Transverse colon (tissue), 4 donors: ENCODE measurements around the gene HOXC12. TPM values are rescaled to one million over a fixed set of nuclear protein-coding genes. Genes with fewer than 3 reads are reported as not detected.

Source experiments
- DNase-seq: peaks from one replicate; pipeline ENCODE4 v3.0.0-alpha.2; 2019
- H3K27ac ChIP-seq, 4 donors: fragments of 200-600 bp; sonication (generic); 2 replicates each; pipeline ENCODE4 v1.5.1; 2016 to 2018; ENCODE audit warnings: inconsistent platforms in 4 of 4
- H3K27me3 ChIP-seq: fragments of 200-600 bp; sonication (generic); 2 replicates; pipeline ENCODE4 v1.5.1; 2017; ENCODE audit warnings: inconsistent platforms
- H3K36me3 ChIP-seq, 4 donors: fragments of 200-600 bp; sonication (generic); 2 replicates each; pipeline ENCODE4 v1.5.1; 2017 to 2019; ENCODE audit warnings: inconsistent platforms in 4 of 4
- H3K4me1 ChIP-seq, 4 donors: fragments of 200-600 bp; sonication (generic); 2 replicates each; pipeline ENCODE4 v1.5.1; 2017 to 2020; ENCODE audit warnings: inconsistent platforms in 4 of 4
- H3K4me3 ChIP-seq, 4 donors: fragments of 200-600 bp; sonication (generic); 1 replicate in 1 of 4; 2 replicates in 3 of 4; pipeline versions ENCODE4 v1.5.1 to v1.6.1; 2017 to 2019; ENCODE audit warnings: inconsistent platforms in 4 of 4
- H3K9me3 ChIP-seq, 2 donors: fragments of 200-600 bp; sonication (generic); 2 replicates each; pipeline ENCODE4 v1.5.1; 2017 to 2019; ENCODE audit warnings: inconsistent platforms in 2 of 2
- CTCF ChIP-seq, 5 experiments: fragments of 200-600 bp in 3 of 5; fragments of 450-650 bp in 2 of 5; sonication (generic) in 3 of 5; IDR thresholded peaks; 1 replicate in 2 of 5; 2 replicates in 3 of 5; pipeline ENCODE4 v1.5.1; 2016 to 2017; ENCODE audit warnings: antibody characterized with exemption in 5 of 5, inconsistent platforms in 3 of 5, mild to moderate bottlenecking in 2 of 5, moderate library complexity in 1 of 5
- EP300 ChIP-seq: sonication (generic); formaldehyde crosslinking; IDR thresholded peaks from one replicate; pipeline ENCODE4 v1.6.1; 2017; ENCODE audit warnings: antibody characterized with exemption, low read depth
- POLR2A ChIP-seq: fragments of 450-650 bp; IDR thresholded peaks from one replicate; pipeline ENCODE4 v1.6.1; 2016; ENCODE audit warnings: antibody characterized with exemption, mild to moderate bottlenecking, moderate library complexity
- POLR2AphosphoS5 ChIP-seq, 3 donors: sonication (generic); formaldehyde crosslinking; IDR thresholded peaks; one replicate each; pipeline ENCODE4 v1.6.1; 2016; ENCODE audit warnings: antibody characterized with exemption in 3 of 3
- WGBS, 2 donors: methylation state at CpG; one replicate each; pipeline ENCODE4 v1.1.5; 2018; ENCODE audit warnings: low coverage in 1 of 2; 5-methylcytosine and 5-hydroxymethylcytosine counted together
- in situ Hi-C, 4 donors: fragments of 200-750 bp; cut with MboI; loops; one replicate each; pipeline versions ENCODE4 v1.15.0 to v1.15.1; 2017; ENCODE audit warnings: low sequenced_read_pairs in 3 of 4, low pct_ligation_motif_present in 1 of 4, low pct_unique_long_range_greater_than_20kb in 1 of 4
- intact Hi-C: fragments of 100-400 bp; cut with DNase I; formaldehyde crosslinking; loops from one replicate; pipeline ENCODE4 v1.15.1; 2023; ENCODE audit warnings: low total_unique reads
- total RNA-seq, 4 donors: library from RNA; depleted of rRNA; stranded (reverse); fragments of >200 nt; gene quantifications; one replicate each; pipeline ENCODE4 v1.1.0, GENCODE V29; 2016

Gene HOXC12
- total RNA-seq, 4 donors from 2014 or later: not detected

GRCh38 chr12:53998110-53998899, 43.6 kb downstream of the HOXC12 start:
- intact Hi-C loops: no loop called here
- no peak overlapping the region for H3K27ac ChIP-seq

GRCh38 chr12:53998900-53999236, 44.2 kb downstream of the HOXC12 start:
- DNase-seq: no peak
- TF ChIP-seq EP300 (no peak), CTCF (IDR thresholded peaks at IDR 0.05) (no peak), POLR2AphosphoS5 (IDR thresholded peaks at IDR 0.05) (no peak), POLR2A (no peak)
- in situ Hi-C loops (loop anchor here in 1 of 4 donors (25.0 kb wide), 1 partner anchor 212 kb away; no protein-coding TSS in a partner anchor), intact Hi-C loops (no loop called here)
- no peak overlapping the region for H3K27ac ChIP-seq
- H3K36me3 ChIP-seq: no peaks in the 10 kb centered on the region
- H3K4me3 ChIP-seq: no peak overlapping the region
- peaks cover 100% of the 10 kb centered on the region for H3K27me3 ChIP-seq
- H3K9me3 ChIP-seq: no peaks in the 10 kb centered on the region
- peaks cover 18 to 38% (median 35%) of the 10 kb centered on the region in 4 donors for H3K4me1 ChIP-seq
- 12 to 16% methylated on average over 11 to 13 of the region's 13 CpGs for WGBS, 2 donors

More at GRCh38 chr12:53998110-53998899, 43.6 kb downstream of the HOXC12 start:
- Histone ChIP-seq H3K36me3 (no peaks in the 10 kb centered on the region), H3K9me3 (no peaks in the 10 kb centered on the region), H3K4me3 (no peak overlapping the region), H3K4me1 (peaks cover 18 to 39% (median 35%) of the 10 kb centered on the region in 4 donors), H3K27me3 (peaks cover 100% of the 10 kb centered on the region)
- in situ Hi-C loops: loop anchor here in 1 of 4 donors (25.0 kb wide), 1 partner anchor 211 kb away; no protein-coding TSS in a partner anchor
- DNase-seq: no peak
- 41% methylated on average over 11 of the region's 11 CpGs; no CpG with 5 or more reads in 1 of the 2 donors for WGBS, 2 donors
- no peak for TF ChIP-seq CTCF (IDR thresholded peaks at IDR 0.05)
- no peak for TF ChIP-seq POLR2A
- no peak for TF ChIP-seq POLR2AphosphoS5 (IDR thresholded peaks at IDR 0.05)
- no peak for TF ChIP-seq EP300

- peak overlapping the region in 1 of 4 donors; percentile 26 for H3K27ac ChIP-seq
- intact Hi-C loops (no loop called here), in situ Hi-C loops (loop anchor here in 1 of 4 donors (25.0 kb wide), 1 partner anchor 212 kb away; no protein-coding TSS in a partner anchor)
- 15% methylated on average over 35 of the region's 35 CpGs; no CpG with 5 or more reads in 1 of the 2 donors for WGBS, 2 donors
- H3K27me3 ChIP-seq: peaks cover 100% of the 10 kb centered on the region
- peak overlapping the region in 1 of 4 donors; percentile 25 for H3K4me3 ChIP-seq
- no peaks in the 10 kb centered on the region for H3K9me3 ChIP-seq
- H3K4me1 ChIP-seq: peaks cover 15 to 30% (median 27%) of the 10 kb centered on the region in 4 donors
- H3K36me3 ChIP-seq: no peaks in the 10 kb centered on the region
- TF ChIP-seq POLR2AphosphoS5 (IDR thresholded peaks at IDR 0.05) (no peak), POLR2A (no peak), EP300 (no peak), CTCF (IDR thresholded peaks at IDR 0.05) (no peak)
- no peak for DNase-seq
These were observed 44.9 kb downstream of the HOXC12 start for GRCh38 chr12:53999559-54000115.
